ENCODE data around the gene CEP104. TPM values are rescaled to one million over a fixed set of nuclear protein-coding genes. Genes with fewer than 3 reads are reported as not detected.

The CEP104 gene
- total RNA-seq, 1 donor from 2014 or later: 43.8 TPM

- Mint-ChIP-seq H3K4me1 (ENCODE audit: low read depth) (no peaks in the 10 kb centered on the region), H3K36me3 (ENCODE audit: insufficient read depth) (peaks cover 36% of the 10 kb centered on the region), H3K27me3 (no peaks in the 10 kb centered on the region), H3K27ac (no peak overlapping the region), H3K4me3 (ENCODE audit: low read depth) (no peak overlapping the region), H3K9me3 (ENCODE audit: low read depth) (peaks cover 10% of the 10 kb centered on the region)
- no peak for TF ChIP-seq CTCF (IDR thresholded peaks at IDR 0.05; ENCODE audit: unreplicated experiment)
- no peak for DNase-seq (ENCODE audit: low spot score, unreplicated experiment)
These were observed 23.6 kb upstream of the CEP104 start for GRCh38 chr1:3880429-3881192.

- Mint-ChIP-seq H3K4me3 (ENCODE audit: low read depth) (no peak overlapping the region), H3K36me3 (ENCODE audit: insufficient read depth) (peaks cover 37% of the 10 kb centered on the region), H3K4me1 (ENCODE audit: low read depth) (no peaks in the 10 kb centered on the region), H3K9me3 (ENCODE audit: low read depth) (peaks cover 10% of the 10 kb centered on the region), H3K27ac (no peak overlapping the region), H3K27me3 (no peaks in the 10 kb centered on the region)
- no peak for DNase-seq (ENCODE audit: low spot score, unreplicated experiment)
- TF ChIP-seq CTCF (IDR thresholded peaks at IDR 0.05; ENCODE audit: unreplicated experiment): no peak
These were observed 22.9 kb upstream of the CEP104 start for GRCh38 chr1:3879787-3880428.

- H3K27ac Mint-ChIP-seq: no peak overlapping the region
- DNase-seq (ENCODE audit: low spot score, unreplicated experiment): no peak
- H3K4me1 Mint-ChIP-seq (ENCODE audit: low read depth): no peaks in the 10 kb centered on the region
- H3K36me3 Mint-ChIP-seq (ENCODE audit: insufficient read depth): peaks cover 34% of the 10 kb centered on the region
- peaks cover 10% of the 10 kb centered on the region for H3K9me3 Mint-ChIP-seq (ENCODE audit: low read depth)
- TF ChIP-seq CTCF (IDR thresholded peaks at IDR 0.05; ENCODE audit: unreplicated experiment): no peak
- no peak overlapping the region for H3K4me3 Mint-ChIP-seq (ENCODE audit: low read depth)
- no peaks in the 10 kb centered on the region for H3K27me3 Mint-ChIP-seq
These were observed 22.1 kb upstream of the CEP104 start for GRCh38 chr1:3879099-3879498.

GRCh38 chr1:3876716-3877115, 19.7 kb upstream of the CEP104 start:
- peaks cover 35% of the 10 kb centered on the region for H3K36me3 Mint-ChIP-seq (ENCODE audit: insufficient read depth)
- H3K9me3 Mint-ChIP-seq (ENCODE audit: low read depth): peaks cover 10% of the 10 kb centered on the region

GRCh38 chr1:3874736-3875135, 17.7 kb upstream of the CEP104 start:
- H3K27me3 Mint-ChIP-seq: no peaks in the 10 kb centered on the region
- H3K36me3 Mint-ChIP-seq (ENCODE audit: insufficient read depth): peaks cover 36% of the 10 kb centered on the region
- H3K9me3 Mint-ChIP-seq (ENCODE audit: low read depth): peaks cover 10% of the 10 kb centered on the region
- no peak overlapping the region for H3K4me3 Mint-ChIP-seq (ENCODE audit: low read depth)
- no peak for DNase-seq (ENCODE audit: low spot score, unreplicated experiment)
- H3K27ac Mint-ChIP-seq: no peak overlapping the region
- no peaks in the 10 kb centered on the region for H3K4me1 Mint-ChIP-seq (ENCODE audit: low read depth)
- TF ChIP-seq CTCF (IDR thresholded peaks at IDR 0.05; ENCODE audit: unreplicated experiment): no peak

More at GRCh38 chr1:3876716-3877115, 19.7 kb upstream of the CEP104 start:
- Mint-ChIP-seq H3K27ac (no peak overlapping the region), H3K4me1 (ENCODE audit: low read depth) (no peaks in the 10 kb centered on the region), H3K4me3 (ENCODE audit: low read depth) (no peak overlapping the region), H3K27me3 (no peaks in the 10 kb centered on the region)
- TF ChIP-seq CTCF (IDR thresholded peaks at IDR 0.05; ENCODE audit: unreplicated experiment): no peak
- no peak for DNase-seq (ENCODE audit: low spot score, unreplicated experiment)

Measured in progenitor cell of endocrine pancreas (in vitro differentiated cells).